ENCODE data around the gene PLXNA2. TPM values are rescaled to one million over a fixed set of nuclear protein-coding genes. Genes with fewer than 3 reads are reported as not detected.

Gene PLXNA2
- polyA plus RNA-seq, 1 donor from 2014 or later, result 0.15 TPM

DNA sequence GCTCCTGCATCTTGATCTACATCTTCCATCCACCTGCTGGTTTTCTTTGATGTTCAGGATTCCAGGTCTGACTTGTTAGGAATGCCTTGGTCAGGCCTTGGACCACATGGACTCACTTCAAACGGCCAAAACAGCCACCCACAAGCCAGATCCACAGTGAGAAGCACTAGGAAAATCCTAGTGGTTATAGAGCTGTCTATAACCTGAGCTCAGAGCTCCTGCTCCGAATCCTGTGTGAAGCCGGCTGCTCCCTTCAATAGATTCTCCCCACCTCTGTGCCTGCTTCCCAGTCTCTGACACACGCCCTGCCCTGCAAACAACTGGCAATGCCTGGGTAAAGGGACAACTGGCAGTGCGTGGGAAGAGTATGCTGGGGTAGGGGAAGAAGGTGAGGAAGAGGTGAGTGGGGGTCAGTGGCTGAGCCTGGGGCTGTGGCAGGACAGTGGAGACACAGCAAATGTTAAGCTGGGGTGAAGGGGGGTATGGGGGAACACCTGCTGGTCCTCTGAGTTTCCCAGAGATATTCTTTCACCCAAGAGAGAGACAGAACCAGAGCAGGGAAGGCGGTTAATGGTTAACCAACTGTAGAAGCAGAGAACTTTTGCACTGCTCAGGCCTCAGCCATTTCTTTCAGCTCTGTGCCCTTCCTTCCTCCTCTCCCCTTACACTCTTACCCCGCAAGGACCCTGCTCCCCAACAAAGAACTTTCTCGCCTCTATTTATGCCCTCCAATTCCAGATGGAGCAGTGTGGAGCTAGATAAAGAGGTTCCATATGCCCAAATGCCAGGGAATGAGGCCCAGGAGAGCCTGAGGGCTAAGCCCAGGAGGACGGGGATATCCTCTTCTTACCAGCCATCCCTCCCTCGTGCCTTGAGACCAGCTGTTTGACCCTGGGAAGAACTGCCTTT lies 4.5 kb downstream of the PLXNA2 start:
- peaks cover 1 to 8% (median 8%) of the 10 kb centered on the region in 3 donors for H3K4me1 Mint-ChIP-seq
- H3K4me3 Mint-ChIP-seq, result peak overlapping the region in 2 of 4 donors; percentile 4 to 19
- H3K27ac Mint-ChIP-seq, result peak overlapping the region in 1 of 3 donors; percentile 92
- no peaks in the 10 kb centered on the region for H3K36me3 Mint-ChIP-seq
- H3K27me3 Mint-ChIP-seq, result peaks cover 16% of the 10 kb centered on the region
- H3K9me3 Mint-ChIP-seq, result no peaks in the 10 kb centered on the region

DNA sequence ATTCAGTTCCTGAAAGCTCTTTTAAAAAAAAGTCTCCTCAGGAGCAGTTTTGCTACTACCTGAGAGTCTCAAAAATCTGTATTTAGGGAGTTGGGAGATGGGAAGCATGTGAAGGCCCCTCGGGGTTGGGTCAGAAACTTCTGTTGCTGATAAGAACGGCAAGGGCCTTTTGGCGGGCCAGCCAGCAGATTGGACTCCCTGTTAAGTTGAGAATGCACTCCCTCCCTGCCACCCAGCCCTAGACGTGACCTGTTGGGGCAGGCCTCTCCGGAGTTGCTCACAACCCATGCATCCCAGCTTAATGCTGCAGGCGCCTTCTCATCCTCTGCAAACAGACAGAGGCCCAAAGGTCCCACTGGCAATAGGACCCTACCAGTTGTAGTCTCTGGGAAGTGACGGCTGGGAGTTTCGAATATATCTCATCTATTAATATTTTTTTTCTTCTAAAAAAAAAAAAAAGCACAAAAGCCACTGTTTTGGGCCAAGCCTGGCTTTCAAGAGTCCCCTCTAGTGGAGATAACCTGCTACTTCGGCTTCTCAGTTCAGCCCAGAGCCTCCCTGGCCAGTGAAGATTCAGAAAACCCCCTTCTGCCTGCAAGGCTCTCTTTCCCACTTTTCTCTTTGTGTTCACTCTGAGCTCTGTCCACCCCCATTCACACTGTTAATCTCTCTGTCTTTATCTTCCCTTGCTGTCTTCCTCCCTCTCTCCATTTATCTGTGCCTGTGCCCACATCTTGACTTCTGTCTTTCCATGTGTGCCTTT lies 5.3 kb downstream of the PLXNA2 start:
- H3K27ac Mint-ChIP-seq, result peak overlapping the region in 1 of 3 donors; percentile 92
- H3K4me1 Mint-ChIP-seq, result peaks cover 0 to 8% (median 8%) of the 10 kb centered on the region in 3 donors
- H3K27me3 Mint-ChIP-seq, result peaks cover 17% of the 10 kb centered on the region

GRCh38 chr1:208237241-208237640 lies 6.9 kb downstream of the PLXNA2 start:
- peaks cover 17% of the 10 kb centered on the region for H3K27me3 Mint-ChIP-seq
- no peaks in the 10 kb centered on the region for H3K9me3 Mint-ChIP-seq
- H3K4me1 Mint-ChIP-seq, result peaks cover 0 to 8% (median 8%) of the 10 kb centered on the region in 3 donors
- no peak overlapping the region for H3K27ac Mint-ChIP-seq
- H3K4me3 Mint-ChIP-seq, result no peak overlapping the region
- peaks cover 1% of the 10 kb centered on the region for H3K36me3 Mint-ChIP-seq

More for the DNA sequence above, 5.3 kb downstream of the PLXNA2 start:
- peak overlapping the region in 2 of 4 donors; percentile 4 to 19 for H3K4me3 Mint-ChIP-seq
- H3K36me3 Mint-ChIP-seq, result no peaks in the 10 kb centered on the region
- no peaks in the 10 kb centered on the region for H3K9me3 Mint-ChIP-seq

DNA sequence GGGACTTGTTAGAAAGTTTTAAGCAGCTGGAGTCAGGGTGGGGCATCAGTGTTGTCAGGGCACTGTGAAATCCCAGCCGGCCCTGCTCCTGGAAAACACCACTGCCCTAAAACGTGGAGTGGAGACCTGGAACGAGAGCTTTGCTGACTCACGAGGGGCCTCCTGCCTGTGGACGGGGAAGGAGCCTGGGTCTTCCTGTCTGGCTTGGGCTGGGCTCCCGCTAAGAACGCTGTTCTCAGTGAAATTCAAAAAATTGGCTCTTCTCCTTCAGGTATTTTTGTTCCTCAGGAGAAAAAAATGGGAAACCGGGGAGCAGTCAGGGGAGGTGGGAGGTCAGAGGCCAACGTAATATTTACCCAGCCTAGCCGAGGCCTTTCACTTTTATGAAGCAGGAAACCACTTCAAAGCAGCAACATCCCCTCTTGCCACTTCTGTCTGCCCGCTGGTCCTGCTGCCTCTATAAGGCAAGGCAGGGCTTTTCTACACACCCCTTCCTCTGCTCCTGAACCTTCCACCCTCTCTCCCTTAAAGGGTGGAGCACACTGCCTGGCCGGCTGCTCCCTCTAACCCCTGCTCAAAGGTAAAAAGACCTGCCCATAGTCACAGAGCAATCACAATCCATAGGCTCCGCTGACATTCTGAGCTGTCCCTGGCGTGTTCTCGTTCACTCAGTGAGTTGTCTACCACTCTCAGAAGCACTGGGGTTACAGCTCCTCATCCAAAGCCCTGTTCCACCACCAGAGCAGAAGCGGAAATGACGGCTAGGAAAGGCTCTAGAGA lies 8.0 kb downstream of the PLXNA2 start:
- Mint-ChIP-seq H3K9me3 (no peaks in the 10 kb centered on the region), H3K4me1 (peaks cover 0 to 8% (median 8%) of the 10 kb centered on the region in 3 donors), H3K36me3 (peaks cover 1% of the 10 kb centered on the region), H3K4me3 (peak overlapping the region in 1 of 4 donors; percentile 30), H3K27ac (no peak overlapping the region), H3K27me3 (peaks cover 14% of the 10 kb centered on the region)

- Mint-ChIP-seq H3K4me3 (no peak overlapping the region), H3K27ac (no peak overlapping the region), H3K36me3 (peaks cover 2% of the 10 kb centered on the region), H3K27me3 (peaks cover 18% of the 10 kb centered on the region), H3K4me1 (peaks cover 0 to 8% (median 8%) of the 10 kb centered on the region in 3 donors), H3K9me3 (no peaks in the 10 kb centered on the region)
Observed at GRCh38 chr1:208235356-208235981, 8.7 kb downstream of the PLXNA2 start.

DNA sequence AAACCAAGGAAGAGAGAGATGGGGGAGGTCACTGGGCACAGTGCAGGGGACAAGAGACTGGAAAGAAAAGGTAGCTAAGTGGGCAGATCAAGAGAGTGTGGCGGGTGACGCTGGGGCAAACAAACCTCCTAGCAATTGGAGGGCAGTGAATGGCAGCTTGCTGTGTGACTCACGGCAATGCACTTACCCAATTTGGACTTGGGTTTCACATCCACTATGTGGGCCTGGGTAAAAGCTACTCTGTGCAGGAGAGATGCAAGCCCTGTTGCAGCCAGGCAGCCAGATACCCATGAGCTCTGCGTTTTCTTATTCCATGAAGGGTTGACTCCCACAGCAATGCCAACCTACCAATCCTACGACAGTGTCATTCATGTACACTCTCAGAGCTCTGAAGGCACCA lies 9.5 kb downstream of the PLXNA2 start:
- Mint-ChIP-seq H3K27me3 (peaks cover 18% of the 10 kb centered on the region), H3K9me3 (no peaks in the 10 kb centered on the region), H3K27ac (no peak overlapping the region), H3K36me3 (peaks cover 3% of the 10 kb centered on the region), H3K4me3 (no peak overlapping the region), H3K4me1 (peaks cover 0 to 8% (median 8%) of the 10 kb centered on the region in 3 donors)

DNA sequence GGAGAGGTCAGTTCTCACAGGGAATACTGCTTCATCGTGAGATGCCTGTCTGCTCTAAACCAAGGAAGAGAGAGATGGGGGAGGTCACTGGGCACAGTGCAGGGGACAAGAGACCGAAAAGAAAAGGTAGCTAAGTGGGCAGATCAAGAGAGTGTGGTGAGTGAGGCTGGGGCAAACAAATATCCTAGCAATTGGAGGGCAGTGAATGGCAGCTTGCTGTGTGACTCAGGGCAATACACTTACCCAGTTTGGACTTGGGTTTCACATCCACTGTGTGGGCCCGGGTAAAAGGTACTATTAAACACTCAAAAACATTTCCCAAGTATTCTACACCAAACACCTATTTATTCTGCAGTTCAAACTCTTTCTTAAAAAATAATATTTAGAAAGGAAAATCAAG lies 10.2 kb downstream of the PLXNA2 start:
- Mint-ChIP-seq H3K4me1 (peaks cover 0 to 8% (median 8%) of the 10 kb centered on the region in 3 donors), H3K27me3 (peaks cover 20% of the 10 kb centered on the region), H3K27ac (peak overlapping the region in 1 of 3 donors; percentile 58), H3K9me3 (no peaks in the 10 kb centered on the region), H3K36me3 (peaks cover 3% of the 10 kb centered on the region), H3K4me3 (no peak overlapping the region)

DNA sequence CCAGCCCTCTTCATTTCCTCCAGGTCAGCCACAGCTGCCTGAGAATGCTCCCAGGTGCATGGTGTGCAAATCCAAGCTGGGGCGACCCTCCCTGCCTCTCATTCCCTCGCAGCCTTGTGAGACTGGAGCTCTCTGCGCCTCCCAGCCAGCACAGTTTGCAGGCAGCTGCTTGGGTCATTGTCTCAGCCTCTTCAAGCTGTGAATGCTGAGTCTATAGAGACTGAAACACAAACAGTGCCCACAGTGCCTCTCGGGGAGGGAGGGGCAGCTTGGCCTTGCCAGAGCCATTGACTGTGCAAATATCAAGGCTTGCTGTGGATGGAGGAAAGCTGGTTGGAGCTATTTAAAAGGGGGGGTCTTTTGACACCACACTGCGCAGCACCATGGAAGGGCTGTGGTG lies 10.6 kb downstream of the PLXNA2 start:
- Mint-ChIP-seq H3K27ac (peak overlapping the region in 2 of 3 donors; percentile 33 to 58), H3K27me3 (peaks cover 24% of the 10 kb centered on the region), H3K4me3 (no peak overlapping the region), H3K36me3 (peaks cover 3% of the 10 kb centered on the region), H3K4me1 (peaks cover 0 to 8% (median 8%) of the 10 kb centered on the region in 3 donors), H3K9me3 (no peaks in the 10 kb centered on the region)

- H3K4me3 Mint-ChIP-seq, result no peak overlapping the region
- H3K27me3 Mint-ChIP-seq, result peaks cover 30% of the 10 kb centered on the region
- no peaks in the 10 kb centered on the region for H3K9me3 Mint-ChIP-seq
- H3K4me1 Mint-ChIP-seq, result peaks cover 0 to 8% (median 6%) of the 10 kb centered on the region in 3 donors
- peaks cover 3% of the 10 kb centered on the region for H3K36me3 Mint-ChIP-seq
- H3K27ac Mint-ChIP-seq, result no peak overlapping the region
Observed at GRCh38 chr1:208232662-208233038, 11.5 kb downstream of the PLXNA2 start.

DNA sequence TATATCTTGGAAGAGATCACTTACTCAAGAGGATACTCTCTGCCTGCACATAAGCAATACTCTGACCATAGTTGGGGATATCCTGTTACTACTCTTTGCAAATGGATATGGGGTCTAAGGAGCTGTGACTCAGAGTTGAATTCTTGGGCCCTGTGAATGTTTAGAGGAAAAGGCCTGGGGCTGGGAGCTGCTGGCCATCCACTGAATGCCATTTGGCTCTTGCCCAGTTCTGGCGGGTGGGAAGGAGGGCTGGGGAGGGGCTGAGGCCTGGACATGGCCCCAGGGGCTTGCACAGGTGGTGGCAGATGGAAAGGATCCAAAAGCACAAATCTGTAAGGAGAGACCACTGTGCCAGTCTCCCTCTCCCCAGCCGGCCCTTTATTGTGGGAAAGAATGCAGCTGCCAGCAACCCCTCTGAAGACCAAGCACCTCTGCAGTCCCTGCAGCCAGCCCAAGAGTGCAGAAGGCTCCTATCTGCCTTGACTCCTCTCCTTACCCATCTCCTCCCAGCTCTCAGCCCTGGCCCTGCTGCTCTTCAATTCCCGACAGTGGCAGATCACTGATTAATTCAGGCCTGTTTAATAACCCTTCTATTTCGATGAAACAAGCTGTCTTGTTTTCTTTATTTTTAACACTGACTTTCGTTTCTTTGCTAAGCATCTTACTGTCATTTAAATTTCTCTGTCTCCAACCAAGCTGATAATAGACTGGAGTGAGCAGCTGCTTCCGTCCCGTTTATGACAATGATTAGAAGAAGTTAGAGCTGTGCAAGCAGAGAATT lies 12.1 kb downstream of the PLXNA2 start:
- Mint-ChIP-seq H3K27ac (no peak overlapping the region), H3K27me3 (peaks cover 29% of the 10 kb centered on the region), H3K4me1 (peaks cover 0 to 8% (median 5%) of the 10 kb centered on the region in 3 donors), H3K4me3 (no peak overlapping the region), H3K36me3 (peaks cover 3% of the 10 kb centered on the region), H3K9me3 (no peaks in the 10 kb centered on the region)

DNA sequence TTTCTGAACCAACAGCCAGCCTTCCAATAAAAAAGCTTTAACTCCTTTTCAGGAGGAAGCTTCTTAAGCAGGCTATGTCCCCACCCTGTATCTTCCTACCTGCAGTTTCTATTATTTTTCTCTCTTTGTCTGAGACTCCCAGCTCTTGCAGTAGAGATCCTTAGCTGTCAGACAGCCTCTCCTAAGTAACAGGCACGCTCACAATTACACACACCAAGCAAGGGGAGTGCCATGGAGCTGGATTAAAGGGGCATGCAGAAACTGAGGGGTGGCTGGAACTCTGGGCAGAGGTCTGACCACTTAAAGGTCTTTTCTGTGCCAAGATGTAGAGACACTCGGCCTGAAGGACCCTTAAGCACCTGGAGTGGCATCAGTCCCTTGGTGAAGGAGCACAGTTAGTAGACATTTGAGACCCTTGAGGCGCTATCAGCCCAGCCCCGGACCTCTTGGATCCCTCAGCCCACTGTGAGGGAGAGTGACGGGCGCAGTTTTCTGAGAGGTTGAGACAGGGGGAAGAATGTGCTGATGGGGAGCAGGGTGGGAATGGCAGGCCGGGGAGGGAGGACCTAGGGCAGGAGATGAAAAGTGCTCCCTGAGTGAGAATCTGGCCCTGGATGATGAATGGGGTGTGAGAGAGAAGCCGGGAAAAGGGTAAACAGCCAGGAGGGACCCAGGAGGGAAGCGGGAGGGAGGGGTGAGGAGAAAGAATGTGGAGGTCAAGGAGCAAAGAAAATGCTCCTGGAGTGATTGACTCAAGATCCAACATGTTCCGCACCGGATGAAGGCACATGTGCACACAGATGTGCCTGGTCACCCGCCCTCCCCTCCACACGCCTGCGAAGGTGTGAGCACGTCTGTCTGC lies 13.3 kb downstream of the PLXNA2 start:
- H3K36me3 Mint-ChIP-seq, result peaks cover 3% of the 10 kb centered on the region
- peaks cover 0 to 3% (median 0%) of the 10 kb centered on the region in 3 donors for H3K4me1 Mint-ChIP-seq
- no peaks in the 10 kb centered on the region for H3K9me3 Mint-ChIP-seq
- H3K27me3 Mint-ChIP-seq, result peaks cover 30% of the 10 kb centered on the region
- H3K27ac Mint-ChIP-seq, result no peak overlapping the region
- no peak overlapping the region for H3K4me3 Mint-ChIP-seq

- Mint-ChIP-seq H3K27me3 (peaks cover 21% of the 10 kb centered on the region), H3K27ac (no peak overlapping the region), H3K4me3 (no peak overlapping the region)
Observed at GRCh38 chr1:208228550-208228949, 15.6 kb downstream of the PLXNA2 start.

DNA sequence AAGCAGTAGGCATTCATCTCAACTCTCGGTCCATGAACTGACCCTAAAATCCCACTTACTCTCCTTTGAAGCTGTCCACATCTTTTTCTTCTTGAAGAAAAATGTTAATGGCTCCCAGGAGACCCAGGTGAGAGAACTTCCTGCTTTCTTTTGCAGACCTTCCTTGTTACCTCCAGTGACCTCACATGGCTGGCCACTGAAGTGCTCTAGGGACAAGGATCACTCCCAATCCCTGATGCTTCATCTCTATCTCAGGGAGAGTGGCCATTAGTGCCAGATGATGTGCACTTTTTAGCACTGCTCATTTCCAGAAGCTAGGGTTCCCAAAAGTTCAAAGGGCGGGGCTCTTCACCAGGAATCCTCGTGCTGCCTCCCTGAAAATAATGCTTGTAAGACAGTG lies 16.2 kb downstream of the PLXNA2 start:
- Mint-ChIP-seq H3K9me3 (no peaks in the 10 kb centered on the region), H3K36me3 (peaks cover 1% of the 10 kb centered on the region), H3K27ac (no peak overlapping the region), H3K27me3 (peaks cover 21% of the 10 kb centered on the region), H3K4me3 (no peak overlapping the region), H3K4me1 (no peaks in the 10 kb centered on the region)

More at GRCh38 chr1:208228550-208228949, 15.6 kb downstream of the PLXNA2 start:
- H3K36me3 Mint-ChIP-seq, result peaks cover 1% of the 10 kb centered on the region
- H3K9me3 Mint-ChIP-seq, result no peaks in the 10 kb centered on the region
- no peaks in the 10 kb centered on the region for H3K4me1 Mint-ChIP-seq

Measured in IgD-negative memory B cell (primary cell).